Astrocyte (in vitro differentiated cells and primary cell): ENCODE data around the gene AANAT.

ENCODE experiments used
- CTCF ChIP-seq: IDR thresholded peaks from 2 replicates; pipeline ENCODE4 v1.5.1; 2011; ENCODE audit warnings: low read depth, mild to moderate bottlenecking, inconsistent platforms, low read length, moderate library complexity; ENCODE audit not compliant: insufficient read depth
- EZH2 ChIP-seq: IDR thresholded peaks from 2 replicates; pipeline ENCODE4 v1.6.1; 2012; ENCODE audit warnings: mild to moderate bottlenecking, low read length, inconsistent platforms; ENCODE audit not compliant: insufficient read depth

- TF ChIP-seq CTCF, result no peak
- no peak for TF ChIP-seq EZH2
Observed at GRCh38 chr17:76471498-76472257, 4.3 kb downstream of the AANAT start.
